ENCODE data around the gene ATRNL1.
A peak's percentile ranks its signal among the peaks of the same experiment; 100 is the strongest.
"Not testable (repeated sequence)": the region's sequence is repeated elsewhere in the genome, so short reads cannot be mapped to it uniquely, and the experiment has no call there.

The ATRNL1 gene

DNA sequence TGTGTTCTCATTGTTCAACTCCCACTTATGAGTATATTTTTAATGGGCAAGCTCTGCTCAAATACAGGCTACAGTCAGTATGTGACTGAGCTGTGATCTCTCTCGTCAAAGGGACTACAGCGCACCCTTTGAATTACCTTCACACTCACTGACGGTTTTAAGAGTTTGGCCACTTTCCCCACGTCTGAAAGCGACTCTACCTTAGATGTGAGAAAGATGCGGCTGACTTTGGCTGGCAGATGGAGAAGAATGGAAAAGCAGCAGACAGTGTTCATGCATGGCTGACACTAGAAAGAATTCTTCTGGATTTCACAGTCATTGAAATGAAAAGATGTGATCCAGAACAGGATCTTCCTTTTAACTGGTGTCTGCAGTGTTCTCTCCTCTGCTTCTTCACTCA lies 2.0 kb upstream of the ATRNL1 start:
- DNase-seq: no peak

GRCh38 chr10:115092258-115092554 lies 959 bp upstream of the ATRNL1 start:
- no peak for DNase-seq

- DNase-seq: peak; percentile 12 to 28
Measured at GRCh38 chr10:115092555-115093285, 445 bp upstream of the ATRNL1 start.

DNA sequence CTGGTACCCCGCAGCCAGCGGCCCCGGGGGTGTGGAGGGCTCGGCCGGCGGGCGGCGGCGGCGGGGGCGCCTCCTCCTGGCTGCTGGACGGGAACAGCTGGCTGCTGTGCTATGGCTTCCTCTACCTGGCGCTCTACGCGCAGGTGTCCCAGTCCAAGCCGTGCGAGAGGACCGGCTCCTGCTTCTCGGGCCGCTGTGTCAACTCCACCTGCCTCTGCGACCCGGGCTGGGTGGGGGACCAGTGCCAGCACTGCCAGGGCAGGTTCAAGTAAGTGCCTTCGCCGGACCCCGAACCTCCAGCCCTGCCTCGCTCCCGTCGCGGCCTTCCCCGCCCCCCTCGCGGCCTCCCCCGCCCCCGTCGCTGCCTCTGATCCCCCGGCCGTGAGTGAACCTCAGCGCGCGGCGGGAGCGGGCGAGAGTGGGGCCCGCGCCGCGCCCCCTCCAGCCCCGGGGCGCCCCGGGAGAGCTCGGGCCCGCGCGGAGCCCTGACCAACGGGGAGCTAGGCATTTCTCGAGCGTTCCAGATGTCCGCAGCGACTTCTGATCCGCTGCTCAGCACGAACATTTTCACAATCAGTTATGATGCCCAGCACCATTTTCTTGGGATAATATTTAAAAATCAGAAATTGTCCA lies 727 bp downstream of the ATRNL1 start:
- DNase-seq: peak in 1 of 2 experiments; percentile 15

- DNase-seq: no peak
Measured at GRCh38 chr10:115094416-115095140, 1.4 kb downstream of the ATRNL1 start.

GRCh38 chr10:115095758-115096157 lies 2.6 kb downstream of the ATRNL1 start:
- no peak for DNase-seq

GRCh38 chr10:115103700-115104099 lies 10.5 kb downstream of the ATRNL1 start:
- DNase-seq: no peak

GRCh38 chr10:115105411-115105810 lies 12.2 kb downstream of the ATRNL1 start:
- DNase-seq: not testable (repeated sequence)

- no peak for DNase-seq
Measured at GRCh38 chr10:115107830-115108229, 14.7 kb downstream of the ATRNL1 start.

- no peak for DNase-seq
Measured at GRCh38 chr10:115117301-115117700, 24.1 kb downstream of the ATRNL1 start.

GRCh38 chr10:115118346-115118745 lies 25.2 kb downstream of the ATRNL1 start:
- DNase-seq: no peak

- DNase-seq: no peak
Measured at GRCh38 chr10:115125505-115125904, 32.3 kb downstream of the ATRNL1 start.

GRCh38 chr10:115129752-115130151 lies 36.6 kb downstream of the ATRNL1 start:
- peak in 1 of 2 experiments; percentile 20 for DNase-seq

- DNase-seq: no peak
Measured at GRCh38 chr10:115136616-115137015, 43.5 kb downstream of the ATRNL1 start.

DNA sequence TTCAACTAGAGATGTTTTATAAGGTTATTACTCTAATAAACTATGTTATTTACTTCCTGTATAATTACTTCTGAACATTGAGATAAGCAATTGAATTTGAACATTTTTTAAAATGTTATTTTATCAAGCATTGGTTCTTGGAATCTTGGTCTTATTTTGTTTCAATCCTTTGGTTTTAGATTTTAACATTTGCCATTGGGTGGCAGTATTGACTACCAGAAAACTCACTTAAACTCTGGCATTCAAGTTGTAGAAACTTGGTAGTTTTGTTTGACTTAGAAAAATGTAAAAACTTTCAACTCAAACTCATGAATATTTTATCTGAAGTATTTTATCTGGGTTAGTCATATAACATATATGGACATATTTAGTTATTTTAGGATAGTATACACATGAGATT lies 48.1 kb downstream of the ATRNL1 start:
- no peak for DNase-seq

GRCh38 chr10:115157357-115157756 lies 64.2 kb downstream of the ATRNL1 start:
- no peak for DNase-seq

DNA sequence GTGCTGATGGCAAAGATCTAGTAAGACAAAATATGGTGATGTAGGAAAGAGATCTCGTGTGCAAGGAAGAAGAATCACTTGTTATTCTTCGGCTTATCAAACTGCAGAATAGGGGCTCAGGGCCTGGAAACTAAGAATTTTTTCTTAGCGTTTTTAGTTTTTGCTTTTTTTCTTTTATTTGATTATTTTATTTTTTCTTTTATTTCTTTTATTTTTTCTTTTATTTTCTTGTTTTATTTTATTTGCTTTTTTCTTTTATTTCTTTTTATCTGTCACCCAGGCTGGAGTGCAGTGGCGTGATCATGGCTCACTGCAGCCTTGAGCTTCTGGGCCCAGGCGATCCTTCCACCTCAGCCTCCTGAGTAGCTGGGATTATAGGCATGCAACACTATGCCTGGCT lies 70.0 kb downstream of the ATRNL1 start:
- DNase-seq: no peak

DNA sequence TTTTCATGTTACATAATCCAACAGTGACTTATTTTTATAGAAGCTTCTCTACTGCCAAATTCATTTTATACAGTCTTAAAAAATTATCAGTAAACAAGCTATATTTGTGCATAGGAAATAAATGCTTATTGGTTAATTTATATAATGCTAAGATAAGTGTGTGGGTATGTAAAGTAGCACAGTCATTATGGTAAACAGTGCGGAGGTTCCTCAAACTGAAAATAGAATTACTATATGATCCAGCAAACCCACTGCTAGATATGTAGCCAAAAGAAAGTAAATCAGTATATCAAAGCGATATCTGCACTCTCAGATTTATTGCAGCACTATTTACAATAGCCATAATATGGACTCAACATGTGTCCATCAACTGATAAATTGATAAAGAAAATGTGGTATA lies 71.1 kb downstream of the ATRNL1 start:
- DNase-seq: no peak

DNA sequence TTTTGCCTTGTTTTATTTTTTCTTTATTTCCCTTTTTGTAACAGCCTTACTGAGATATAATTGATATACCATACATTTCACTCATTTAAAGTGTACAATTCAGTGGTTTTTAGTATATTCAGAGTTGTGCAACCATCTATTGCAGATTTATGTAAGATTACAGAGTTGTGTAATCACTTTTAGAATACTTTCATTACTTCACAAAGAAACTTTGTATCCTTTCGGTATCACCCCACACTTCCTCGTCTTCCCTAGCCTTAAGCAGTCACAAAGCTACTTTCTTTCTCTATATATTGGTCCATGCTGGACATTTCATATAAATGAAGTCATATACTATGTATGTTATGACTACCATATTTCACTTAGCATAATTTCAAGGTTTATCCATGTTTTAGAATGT lies 74.6 kb downstream of the ATRNL1 start:
- no peak for DNase-seq

- peak in 1 of 2 experiments; percentile 0 for DNase-seq
Measured at GRCh38 chr10:115171392-115171960, 78.3 kb downstream of the ATRNL1 start.

DNA sequence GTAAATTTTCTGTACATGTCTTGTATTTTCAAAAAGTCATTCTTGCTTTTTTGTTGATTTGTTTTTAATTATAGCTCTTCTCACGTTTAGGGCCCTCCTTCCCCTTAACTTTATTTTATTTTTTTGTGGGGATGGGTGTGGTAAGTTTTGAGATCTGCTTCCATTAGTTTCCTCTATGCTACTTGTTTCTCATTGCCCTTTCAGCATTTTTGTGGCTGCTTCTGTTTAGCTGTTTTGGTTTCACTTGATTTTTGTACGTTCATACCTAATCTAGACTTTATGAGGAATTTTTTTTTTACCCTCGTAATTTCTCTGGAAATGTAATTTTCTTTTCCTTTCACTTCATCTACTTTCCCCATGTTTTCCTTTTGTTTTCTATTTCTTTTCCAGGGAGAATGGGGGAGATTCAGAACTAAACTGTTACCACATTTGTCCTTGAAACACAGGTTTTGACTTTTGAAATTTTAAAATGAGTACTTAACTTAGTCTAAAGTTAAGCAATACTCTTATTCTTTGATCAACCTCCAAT lies 80.8 kb downstream of the ATRNL1 start:
- no peak for DNase-seq

DNA sequence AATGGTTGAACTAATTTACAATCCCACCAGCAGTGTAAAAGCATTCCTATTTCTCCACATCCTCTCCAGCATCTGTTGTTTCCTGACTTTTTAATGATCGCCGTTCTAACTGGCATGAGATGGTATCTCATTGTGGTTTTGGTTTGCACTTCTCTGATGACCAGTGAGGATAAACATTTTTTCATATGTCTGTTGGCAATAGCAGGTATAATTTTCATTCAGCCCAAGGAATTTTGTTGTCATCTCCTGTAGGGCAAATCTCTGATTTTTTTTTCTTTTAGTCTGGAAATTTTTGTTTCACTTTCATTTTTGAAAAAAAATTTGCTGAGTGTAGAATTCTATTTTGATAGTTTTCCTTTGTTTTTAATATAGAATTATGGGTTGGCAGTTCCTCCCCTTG lies 114.1 kb downstream of the ATRNL1 start:
- not testable (repeated sequence) for DNase-seq

GRCh38 chr10:115209133-115209532 lies 116.0 kb downstream of the ATRNL1 start:
- no peak for DNase-seq

DNA sequence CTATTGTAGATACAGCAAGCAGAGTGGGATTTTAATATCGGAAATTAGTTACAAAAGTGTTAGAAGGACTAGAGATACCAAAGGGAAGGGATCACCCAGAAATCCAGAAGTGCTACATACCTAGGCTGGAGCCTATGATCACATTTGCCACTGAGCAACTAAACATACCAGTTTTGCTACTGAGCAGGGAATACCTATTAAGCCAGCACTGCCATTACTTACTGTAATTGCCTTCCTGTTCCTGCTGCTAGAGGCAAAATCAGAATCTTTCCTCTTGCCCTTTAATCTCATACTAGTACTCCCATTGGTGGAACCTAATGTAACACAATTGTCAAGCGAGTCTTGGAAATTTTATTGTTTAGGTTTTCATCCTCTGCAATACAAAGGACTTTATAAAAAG lies 121.7 kb downstream of the ATRNL1 start:
- DNase-seq: no peak

Measured in NCI-H524 (cell line).